ENCODE measurements around the gene CAPN9.

The CAPN9 gene

DNA sequence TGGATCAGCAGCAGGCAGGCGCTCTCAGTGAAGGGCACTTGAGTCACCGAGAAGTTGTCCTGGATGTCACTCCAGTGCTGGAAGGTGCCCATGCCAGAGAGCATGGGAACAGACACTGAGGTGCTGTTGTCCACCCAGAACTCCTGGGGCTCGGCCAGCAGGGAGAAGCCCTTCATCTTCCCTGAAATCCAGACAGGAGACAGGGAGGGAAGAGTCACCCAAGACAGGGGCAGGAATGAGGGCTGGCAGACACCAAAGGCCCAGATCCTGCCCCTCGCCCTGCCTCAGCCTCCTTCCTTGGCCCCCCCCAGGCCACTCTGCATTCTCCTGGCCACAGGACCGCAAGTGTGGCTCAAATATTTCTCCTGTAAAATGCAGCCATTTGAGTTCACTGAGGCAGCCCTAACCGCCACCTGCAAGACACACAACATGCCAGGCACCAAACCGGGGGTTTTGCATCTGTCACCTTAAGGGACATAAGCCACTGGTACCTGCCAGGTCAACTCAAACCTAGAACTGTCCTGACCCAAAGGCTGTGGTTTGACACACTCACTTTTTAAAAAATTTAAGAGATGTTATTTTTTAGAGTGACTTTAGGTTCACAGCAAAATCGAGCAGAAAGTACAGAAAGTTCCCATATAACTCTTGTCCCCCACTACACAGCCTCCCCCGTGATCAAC lies 41.0 kb upstream of the CAPN9 start:
- no peaks in the 10 kb centered on the region for H3K9me3 Mint-ChIP-seq
- no peak overlapping the region for H3K27ac Mint-ChIP-seq
- H3K36me3 Mint-ChIP-seq (ENCODE audit: low read depth) = no peaks in the 10 kb centered on the region
- no peak for TF ChIP-seq CTCF (IDR thresholded peaks at IDR 0.05)
- peaks cover 53% of the 10 kb centered on the region for H3K4me1 Mint-ChIP-seq
- no peak for DNase-seq
- H3K27me3 Mint-ChIP-seq (ENCODE audit: low read depth, poor library complexity) = peaks cover 9% of the 10 kb centered on the region
- H3K4me3 Mint-ChIP-seq = no peak overlapping the region

DNA sequence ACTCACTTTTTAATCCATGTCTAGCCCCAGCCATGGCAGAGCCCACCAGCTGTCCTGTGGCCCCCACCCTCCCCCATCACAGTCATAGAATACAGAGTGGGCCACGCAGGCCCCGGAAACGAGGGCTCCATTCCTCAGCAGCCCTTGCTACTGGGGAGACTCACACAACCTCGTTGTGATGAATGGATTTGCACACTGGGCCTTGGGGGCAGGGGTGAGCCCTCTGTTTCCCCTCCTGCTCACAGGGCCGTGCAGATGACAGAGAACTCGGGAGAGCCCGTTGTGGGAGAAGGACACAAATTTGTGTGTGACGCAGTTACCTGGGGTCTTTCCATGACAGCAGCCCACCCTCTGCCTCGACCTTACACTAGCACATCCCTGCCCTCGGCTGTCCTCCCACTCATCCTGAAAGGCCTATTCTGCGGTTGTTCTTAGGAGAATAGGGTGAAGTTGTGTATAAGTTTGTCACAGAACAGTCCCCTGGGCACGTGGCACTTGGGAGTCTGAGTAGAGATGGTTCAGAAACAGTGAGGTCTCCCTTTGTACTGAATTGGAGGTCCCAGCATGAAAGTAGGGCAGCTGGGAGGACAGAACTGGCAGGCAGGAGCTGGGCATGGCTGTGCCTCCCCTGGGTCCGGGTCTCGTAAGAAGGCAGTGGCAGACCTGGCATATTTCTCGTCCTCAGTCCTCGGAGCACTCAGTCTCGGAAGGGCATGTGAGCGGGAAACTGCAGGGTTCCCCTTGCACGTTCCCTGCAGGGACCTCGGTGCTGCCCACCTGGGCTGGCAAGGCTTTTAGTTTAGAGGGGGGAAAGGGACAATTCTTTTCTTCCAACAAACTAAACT lies 40.1 kb upstream of the CAPN9 start:
- Mint-ChIP-seq H3K4me1 (peaks cover 43% of the 10 kb centered on the region), H3K4me3 (no peak overlapping the region), H3K27me3 (ENCODE audit: low read depth, poor library complexity) (peaks cover 8% of the 10 kb centered on the region), H3K9me3 (no peaks in the 10 kb centered on the region), H3K27ac (no peak overlapping the region), H3K36me3 (ENCODE audit: low read depth) (no peaks in the 10 kb centered on the region)
- no peak for DNase-seq
- TF ChIP-seq CTCF (IDR thresholded peaks at IDR 0.05) = no peak

- H3K36me3 Mint-ChIP-seq (ENCODE audit: low read depth) = no peaks in the 10 kb centered on the region
- H3K4me3 Mint-ChIP-seq = no peak overlapping the region
- H3K9me3 Mint-ChIP-seq = no peaks in the 10 kb centered on the region
- H3K4me1 Mint-ChIP-seq = peaks cover 39% of the 10 kb centered on the region
- DNase-seq = no peak
- H3K27ac Mint-ChIP-seq = peak overlapping the region; percentile 49
- peaks cover 6% of the 10 kb centered on the region for H3K27me3 Mint-ChIP-seq (ENCODE audit: low read depth, poor library complexity)
- TF ChIP-seq CTCF (IDR thresholded peaks at IDR 0.05) = no peak
Observed at GRCh38 chr1:230707732-230708630, 39.2 kb upstream of the CAPN9 start.

DNA sequence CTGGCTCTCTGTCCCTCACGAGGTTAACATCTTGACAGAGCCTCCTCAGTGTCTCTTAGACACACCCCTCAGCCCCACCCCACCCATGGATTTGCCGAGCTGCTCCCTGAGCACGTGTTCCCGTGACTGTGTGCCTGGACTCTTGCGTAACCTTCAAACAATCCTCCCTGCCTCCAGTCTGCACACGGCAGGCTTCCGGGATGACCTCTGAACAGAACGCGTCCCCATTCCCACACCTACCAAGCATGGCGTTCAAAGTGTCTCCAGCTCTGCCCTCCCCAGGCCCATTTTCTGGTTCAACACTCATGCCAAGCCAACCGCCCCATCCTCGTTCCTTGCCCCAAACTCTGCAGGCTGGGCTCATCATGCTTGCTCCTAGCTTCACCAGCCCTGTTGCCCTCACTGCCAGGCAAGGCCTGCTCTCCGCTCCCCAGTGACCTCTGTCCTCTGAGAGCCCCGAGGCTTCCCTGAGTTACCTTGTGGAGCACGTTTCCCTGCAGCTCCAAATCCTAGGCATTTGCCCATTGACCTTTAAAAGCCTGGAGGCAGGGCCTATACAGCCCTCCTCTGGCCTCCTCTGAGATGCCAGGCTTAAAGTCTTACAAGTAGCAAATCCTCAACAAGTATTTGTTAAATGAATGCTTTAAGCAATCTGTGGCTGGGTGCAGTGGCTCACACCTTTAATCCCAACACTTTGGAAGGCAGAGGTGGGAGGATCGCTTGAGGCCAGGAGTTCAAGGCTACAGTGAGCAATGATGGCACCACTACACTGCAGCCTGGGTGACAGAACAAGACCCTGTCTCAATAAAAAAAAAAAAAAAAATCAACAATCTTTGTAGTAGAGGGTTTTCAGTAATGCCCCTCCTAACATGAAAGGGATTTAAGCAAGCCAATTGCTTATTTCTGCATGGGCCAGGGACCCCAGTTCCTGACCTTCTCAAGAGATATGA lies 38.3 kb upstream of the CAPN9 start:
- no peak for TF ChIP-seq CTCF (IDR thresholded peaks at IDR 0.05)
- no peak overlapping the region for H3K4me3 Mint-ChIP-seq
- DNase-seq = no peak
- peaks cover 38% of the 10 kb centered on the region for H3K4me1 Mint-ChIP-seq
- peaks cover 6% of the 10 kb centered on the region for H3K27me3 Mint-ChIP-seq (ENCODE audit: low read depth, poor library complexity)
- peak overlapping the region; percentile 49 for H3K27ac Mint-ChIP-seq
- H3K36me3 Mint-ChIP-seq (ENCODE audit: low read depth) = no peaks in the 10 kb centered on the region
- no peaks in the 10 kb centered on the region for H3K9me3 Mint-ChIP-seq

Measured in nephron progenitor cell (in vitro differentiated cells).